SIG-M5 treated with dmso at 0.1 percent for 504 hours (cell line): ENCODE results near the gene FRMD3.
"Not testable (repeated sequence)": the region's sequence is repeated elsewhere in the genome, so short reads cannot be mapped to it uniquely, and the experiment has no call there.

Experiments
- DNase-seq: peaks from one replicate; lab custom pipeline; 2025; ENCODE audit not compliant: unreplicated experiment; lab: John Stamatoyannopoulos, UW

Gene FRMD3

DNA sequence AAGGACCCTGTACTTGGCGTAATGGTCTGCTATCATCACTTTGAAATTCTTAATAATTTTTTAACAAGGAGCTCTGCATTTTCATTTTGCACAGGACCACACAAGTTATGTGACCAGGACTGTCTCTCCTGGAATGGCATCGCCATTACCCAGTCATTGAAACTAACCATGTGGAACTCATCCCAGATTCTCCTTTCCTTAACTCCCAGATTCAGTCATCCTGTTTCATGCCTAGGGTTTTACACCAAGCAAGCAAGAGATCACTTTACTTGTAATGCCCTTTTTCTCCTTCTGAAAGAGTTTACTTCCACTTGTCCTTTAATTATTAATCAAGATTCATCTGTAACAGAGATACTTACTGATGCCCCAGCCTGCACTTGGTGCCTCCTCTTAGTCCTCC lies 12.0 kb downstream of the FRMD3 start:
- no peak for DNase-seq

DNA sequence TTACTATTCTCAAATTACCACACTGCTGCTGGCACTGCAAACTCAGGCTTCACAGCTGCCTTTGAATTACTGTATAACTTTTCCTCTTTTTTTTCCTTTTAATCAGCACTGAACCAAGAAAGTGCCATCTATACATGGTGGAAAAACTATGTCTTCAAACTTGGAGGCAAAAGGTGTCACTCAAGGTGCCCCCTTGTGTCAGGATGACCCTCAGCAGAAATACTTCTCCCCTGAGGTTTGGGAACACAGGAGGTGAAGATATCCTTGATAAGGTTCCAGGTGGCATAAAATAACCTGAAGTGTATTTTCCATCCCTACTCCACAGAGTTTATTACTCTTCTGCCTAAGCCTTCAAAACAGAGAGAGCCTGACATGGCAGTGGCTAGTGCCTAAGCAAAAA lies 14.5 kb downstream of the FRMD3 start:
- no peak for DNase-seq

DNA sequence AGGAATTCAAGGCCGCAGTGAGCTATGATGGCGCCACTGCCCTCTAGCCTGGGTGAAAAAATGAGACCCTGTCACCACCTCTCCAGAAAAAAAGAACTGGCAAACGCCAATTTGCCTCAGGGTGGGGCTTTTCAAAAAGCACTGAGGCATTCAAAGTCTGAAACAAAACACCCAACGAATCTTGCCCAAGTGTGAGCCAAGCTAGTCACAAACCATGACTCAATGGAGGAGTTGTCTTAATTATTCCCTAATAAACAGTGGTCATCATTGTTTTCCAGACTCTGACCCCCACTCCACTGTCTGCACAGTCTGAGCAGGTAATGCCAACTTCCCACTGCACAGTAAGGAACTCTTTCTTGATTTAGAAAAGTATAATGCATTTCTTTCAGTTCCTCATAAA lies 16.8 kb downstream of the FRMD3 start:
- DNase-seq: no peak

DNA sequence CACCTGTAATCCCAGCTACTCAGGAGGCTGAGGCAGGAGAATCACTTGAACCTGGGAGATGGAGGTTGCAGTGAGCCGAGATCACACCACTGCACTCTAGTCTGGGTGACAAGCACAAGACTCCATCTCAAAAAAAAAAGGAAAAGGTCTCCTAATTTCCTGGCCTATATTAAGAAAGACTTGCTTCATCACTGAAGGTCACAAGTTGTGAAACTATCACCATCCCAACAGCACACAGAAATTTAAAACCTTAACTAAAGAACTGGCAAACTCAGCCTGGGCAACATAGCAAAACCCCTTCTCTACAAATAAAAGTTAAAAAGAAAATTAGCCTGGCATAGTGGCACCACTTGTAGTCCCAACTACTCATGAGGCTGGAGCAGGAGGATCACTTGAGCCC lies 17.2 kb downstream of the FRMD3 start:
- no peak for DNase-seq

DNA sequence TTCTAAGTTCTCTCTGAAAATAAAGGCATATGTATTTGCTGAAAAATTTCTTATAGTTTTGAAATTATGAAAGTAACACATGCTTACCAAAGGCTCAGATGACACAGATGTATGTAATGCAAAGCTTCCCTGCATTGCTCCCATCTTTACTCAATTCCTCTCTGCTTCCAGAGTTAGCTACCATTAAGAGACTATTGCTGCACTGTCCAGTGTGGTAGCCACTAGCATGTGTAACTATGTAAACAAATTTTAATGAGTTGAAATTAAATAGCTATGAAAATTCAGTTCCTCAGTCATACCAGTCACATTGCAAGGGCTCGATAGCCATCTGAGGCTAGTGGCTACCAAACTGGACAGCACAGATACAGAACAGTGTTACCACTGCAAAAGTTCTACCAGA lies 17.9 kb downstream of the FRMD3 start:
- DNase-seq: no peak

DNA sequence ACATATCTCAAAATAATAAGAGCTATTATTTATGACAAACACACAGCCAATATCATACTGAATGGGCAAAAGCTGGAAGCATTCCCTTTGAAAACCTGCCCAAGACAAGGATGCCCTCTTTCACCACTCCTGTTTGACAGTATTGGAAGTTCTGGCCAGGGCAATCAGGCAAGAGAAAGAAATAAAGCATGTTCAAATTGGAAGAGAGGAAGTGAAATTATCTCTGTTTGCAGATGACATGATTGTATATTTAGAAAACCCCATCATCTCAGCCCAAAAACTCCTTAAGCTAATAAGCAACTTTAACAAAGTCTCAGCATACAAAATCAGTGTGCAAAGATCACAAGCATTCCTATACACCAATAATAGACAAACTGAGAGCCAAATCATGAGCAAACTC lies 20.2 kb downstream of the FRMD3 start:
- not testable (repeated sequence) for DNase-seq

DNA sequence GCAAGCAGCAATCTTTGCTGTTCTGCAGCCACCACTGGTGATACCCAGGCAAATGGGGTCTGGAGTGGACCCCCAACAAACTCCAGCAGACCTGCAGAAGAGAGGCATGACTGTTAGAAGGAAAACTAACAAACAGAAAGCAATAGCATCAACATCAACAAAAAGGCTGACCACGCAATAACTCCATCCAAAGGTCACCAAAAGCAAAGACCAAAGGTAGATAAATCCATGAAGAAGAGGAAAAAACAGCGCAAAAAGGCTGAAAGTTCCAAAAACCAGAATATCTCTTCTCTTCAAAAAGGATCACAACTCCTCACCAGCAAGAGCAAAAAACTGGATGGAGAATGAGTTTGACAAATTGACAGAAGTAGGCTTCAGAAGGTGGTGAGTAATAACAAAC lies 23.4 kb downstream of the FRMD3 start:
- no peak for DNase-seq

DNA sequence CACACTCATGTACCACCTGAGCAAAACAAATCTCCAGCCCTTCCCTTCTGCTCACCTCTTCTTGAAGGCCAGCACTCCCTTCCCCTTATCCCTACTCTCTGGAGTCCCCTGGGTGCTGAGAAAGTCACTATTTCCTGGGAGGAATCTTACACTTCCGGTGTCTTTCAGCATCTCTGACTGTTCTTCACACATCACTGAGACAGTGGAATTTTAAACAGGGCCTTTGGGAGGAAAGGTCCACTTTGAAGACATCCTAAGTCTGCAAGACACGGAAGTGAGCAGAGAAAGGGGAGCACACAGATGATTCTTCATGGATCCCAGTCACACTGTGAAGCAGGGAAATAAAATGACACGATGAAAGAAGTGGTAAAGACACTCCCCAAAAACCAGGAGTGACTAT lies 25.6 kb downstream of the FRMD3 start:
- DNase-seq: no peak

DNA sequence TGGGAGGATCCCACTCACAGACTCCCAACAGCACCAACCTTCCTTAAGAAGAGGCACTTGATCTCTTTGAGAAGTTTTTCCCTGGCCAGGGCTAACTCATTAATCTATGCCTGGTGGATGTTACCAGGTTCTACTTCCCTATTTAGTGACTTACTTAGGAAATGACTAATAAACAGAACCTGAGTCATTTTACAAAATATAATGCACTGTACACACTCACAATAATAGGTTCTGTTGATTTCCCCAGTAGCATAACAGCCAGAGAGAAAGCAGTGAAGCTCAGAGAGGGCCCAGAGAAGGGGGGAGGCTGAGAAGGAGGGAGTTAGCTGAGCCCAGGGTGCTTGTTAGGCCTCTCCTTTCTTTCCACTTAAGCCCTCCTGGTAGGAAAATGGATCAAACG lies 27.1 kb downstream of the FRMD3 start:
- DNase-seq: peak; percentile 31

DNA sequence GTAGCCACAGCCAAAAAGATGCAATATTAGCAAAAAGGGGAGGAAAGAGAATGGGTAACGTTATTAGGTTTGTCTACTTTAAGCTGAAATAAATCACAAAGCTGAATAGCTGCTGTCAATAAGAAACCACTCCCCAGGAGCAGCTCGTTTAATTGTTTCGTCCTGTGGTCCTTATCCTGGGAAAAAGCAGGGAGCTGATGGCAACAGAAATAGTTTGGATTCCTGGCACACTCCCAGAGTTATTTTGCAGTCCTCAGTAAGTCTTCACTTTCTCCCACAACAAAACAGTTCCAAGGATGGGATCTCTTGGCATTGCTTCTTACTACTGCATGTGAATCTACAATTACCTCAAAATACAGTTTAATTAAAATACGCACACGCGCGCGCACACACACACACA lies 28.8 kb downstream of the FRMD3 start:
- DNase-seq: no peak

DNA sequence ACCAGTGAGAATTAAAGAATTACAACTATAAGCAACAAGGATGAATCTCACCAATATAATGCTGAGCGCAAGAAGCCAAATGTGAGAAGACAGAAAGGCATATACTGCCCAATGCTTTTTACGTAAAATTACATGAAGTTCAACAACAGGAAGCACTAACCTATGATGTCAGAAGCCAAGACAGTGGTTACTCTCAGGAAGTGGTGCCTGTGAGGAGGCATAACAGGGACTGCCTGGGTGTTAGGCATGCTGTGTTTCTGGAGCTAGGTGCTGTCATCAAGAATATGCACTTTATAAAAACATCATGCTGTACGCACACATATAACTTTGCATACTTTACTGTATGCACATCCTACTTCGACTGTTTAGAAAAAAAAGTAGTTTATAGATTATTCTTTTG lies 30.1 kb downstream of the FRMD3 start:
- DNase-seq: no peak

DNA sequence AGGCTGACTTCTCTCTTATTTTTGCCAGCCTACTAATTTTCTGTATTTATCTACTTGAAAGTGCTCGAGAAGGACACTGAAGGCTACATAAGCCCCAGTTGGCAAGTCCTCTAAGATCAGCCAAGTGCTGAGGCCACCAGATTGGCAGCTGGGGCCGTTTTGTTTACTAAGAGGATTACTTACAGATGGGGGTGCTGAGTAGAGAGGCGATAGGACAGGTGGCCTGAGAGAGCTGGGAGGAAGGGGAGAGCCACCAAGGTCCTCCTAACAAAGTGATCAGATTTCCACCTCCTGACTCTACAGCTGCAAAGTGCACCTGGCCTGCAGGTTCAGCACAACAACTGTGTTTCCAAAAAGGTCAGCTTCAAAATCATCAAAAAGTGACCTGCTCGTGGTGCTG lies 32.9 kb downstream of the FRMD3 start:
- DNase-seq: no peak

DNA sequence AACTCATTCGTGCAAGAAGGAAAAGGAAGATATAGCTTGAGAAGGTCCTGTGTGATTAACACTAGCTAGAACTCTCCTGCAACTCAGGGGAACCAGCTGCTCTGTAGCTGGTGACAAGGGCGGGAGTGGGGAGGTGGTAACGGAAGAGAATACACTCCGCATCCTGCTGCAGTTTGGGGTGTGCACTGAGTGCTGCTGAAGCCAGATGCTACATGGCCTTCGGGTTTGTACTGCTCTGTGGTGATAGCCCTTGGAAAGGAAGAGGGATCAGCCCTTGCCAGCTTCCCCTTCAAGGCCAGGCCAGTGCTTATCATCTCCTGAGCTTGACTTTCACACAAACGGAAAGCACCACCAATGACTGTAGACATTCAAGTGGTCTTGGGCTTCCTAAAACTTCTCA lies 34.3 kb downstream of the FRMD3 start:
- DNase-seq: no peak

DNA sequence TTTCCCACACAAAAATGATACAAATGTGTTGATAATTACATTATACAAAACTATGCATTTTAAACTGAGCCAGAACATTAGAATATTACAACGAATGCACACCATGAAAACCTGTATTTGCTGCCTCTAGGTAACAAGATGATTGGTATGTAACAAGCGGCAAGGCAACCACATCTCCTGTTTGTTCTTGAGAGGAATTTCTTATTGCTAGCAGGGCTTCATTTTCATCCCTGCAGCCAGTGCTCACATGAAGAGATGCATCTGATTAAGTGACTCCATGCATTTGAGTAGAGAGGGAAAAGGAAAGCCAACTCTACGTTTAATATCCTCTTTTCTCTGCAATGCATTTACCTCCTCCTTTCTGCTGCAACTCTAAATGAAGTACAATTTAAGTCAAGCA lies 36.6 kb downstream of the FRMD3 start:
- no peak for DNase-seq

DNA sequence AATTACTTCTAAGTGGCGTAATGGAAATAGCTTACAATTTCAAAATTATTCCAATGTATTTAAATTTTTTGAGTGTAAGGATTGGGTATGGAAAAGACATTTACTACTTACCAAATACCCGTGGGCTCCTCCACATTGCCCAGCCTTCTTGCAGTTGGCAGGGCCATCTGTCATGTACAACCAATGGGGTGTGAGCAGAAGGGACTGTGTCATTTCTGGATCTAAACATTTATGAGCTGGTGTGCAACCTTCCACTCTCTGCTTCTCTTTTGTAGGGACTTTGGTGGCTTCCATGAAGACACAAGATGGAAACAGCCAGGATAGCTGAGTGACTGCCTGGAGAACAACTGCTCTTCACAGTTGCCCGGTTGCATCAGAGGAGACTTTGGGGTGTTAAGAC lies 40.8 kb downstream of the FRMD3 start:
- DNase-seq: no peak

DNA sequence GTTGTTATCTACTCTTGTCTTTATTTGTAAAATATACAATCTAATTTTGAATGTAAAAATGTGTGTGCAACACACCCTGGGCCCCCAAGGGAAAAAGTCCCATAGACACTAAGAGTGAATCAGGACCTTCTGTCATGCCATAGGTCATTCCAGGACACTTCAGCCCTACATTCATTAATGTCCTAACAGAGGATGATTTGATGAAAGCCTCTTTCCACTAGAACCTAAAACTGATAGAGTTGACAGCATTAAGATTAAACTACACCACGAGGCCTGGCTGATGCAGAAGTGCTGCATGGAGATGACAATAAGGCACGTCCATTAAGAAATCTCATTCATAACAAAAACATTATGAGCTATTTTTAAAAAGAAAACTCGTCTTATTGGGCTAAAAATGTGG lies 46.2 kb downstream of the FRMD3 start:
- no peak for DNase-seq

DNA sequence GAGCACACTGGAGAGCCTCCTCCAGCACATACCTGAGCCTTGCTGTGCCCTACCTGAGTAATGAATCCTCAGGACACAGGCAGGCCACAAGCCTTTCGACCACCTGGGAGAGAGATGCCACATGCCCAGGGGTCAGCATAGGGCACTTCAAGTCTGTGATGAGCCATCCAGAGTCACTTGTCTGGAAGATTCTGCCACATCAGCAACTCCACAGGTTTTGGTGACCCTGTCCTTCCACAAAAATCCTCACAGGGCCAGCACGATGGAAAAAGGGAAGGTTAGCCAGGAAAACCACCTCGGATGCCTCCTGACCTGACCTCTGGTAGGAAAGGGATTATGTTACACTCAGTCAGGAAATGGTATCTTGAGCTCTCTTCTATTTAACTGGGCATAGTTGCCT lies 46.8 kb downstream of the FRMD3 start:
- DNase-seq: no peak

DNA sequence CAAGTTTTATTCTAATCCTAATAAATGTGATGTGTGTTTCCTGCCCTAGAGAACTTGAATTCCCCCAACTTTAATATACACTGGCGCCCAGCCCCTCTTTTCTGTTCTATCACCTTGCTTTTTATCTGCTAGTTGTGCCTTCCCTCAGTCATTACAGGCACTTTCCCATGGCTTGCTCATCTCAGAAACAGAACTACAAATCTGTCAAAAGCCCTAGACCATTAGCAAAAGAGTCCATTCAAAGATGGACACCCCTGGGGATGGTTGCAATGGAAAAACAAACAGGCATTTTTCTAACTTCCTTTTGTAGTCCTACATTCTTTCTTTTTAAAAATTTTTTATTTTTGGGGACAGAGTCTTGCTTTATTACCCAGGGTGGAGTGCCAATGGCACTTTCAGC lies 48.2 kb downstream of the FRMD3 start:
- no peak for DNase-seq

DNA sequence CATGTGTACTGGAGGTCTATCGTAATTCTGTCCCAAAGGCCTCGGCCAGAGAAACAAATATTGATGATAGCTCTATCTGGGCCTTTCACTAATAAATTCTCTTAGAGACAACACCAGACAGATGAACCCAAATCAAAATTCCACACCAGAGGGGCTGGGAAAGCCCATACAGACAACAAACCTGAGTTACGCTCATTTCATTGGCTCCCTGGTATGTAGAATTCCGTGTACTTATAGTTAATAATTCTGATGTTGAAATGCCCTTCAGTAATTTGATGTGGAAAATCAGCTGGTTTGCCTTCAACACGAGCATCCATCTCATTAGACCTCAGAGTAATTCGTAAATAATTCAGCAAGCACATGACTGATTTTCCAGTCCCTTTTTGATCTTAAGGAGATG lies 53.2 kb downstream of the FRMD3 start:
- DNase-seq: no peak

DNA sequence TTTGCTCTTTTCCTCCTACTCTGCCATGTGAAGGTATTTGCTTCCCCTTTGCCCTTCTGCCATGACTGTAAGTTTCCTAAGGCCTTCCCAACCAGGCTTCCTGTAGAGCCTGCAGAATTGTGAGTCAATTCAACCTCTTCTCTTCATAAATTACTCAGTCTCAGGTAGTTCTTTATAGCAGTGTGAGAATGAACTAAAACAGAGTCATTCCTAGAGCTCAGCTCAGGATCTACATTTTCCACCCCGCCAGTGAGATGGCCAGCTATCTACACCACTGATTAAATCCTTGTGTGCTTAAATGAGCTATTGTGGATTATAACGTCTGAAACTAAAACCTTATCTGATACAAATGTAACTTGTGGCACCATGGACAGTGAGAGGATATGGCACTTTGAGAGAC lies 55.0 kb downstream of the FRMD3 start:
- DNase-seq: no peak

DNA sequence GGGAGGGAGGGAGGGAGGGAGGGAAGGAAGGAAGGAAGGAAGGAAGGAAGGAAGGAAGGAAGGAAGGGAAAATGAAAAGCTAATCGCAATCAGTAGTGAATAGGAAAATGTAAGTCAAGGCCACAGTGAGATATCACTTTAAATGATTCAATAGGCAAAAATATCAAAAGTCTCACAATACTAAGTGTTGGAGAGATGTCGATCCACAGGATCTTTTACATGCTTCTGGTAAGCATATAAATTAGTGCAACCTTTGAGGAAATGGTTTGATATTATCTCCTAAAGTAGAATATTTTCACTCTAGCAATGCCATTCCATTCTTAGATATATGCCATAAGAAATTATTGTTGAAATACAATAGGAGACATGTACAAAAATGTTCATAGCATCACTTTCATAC lies 58.4 kb downstream of the FRMD3 start:
- no peak for DNase-seq

DNA sequence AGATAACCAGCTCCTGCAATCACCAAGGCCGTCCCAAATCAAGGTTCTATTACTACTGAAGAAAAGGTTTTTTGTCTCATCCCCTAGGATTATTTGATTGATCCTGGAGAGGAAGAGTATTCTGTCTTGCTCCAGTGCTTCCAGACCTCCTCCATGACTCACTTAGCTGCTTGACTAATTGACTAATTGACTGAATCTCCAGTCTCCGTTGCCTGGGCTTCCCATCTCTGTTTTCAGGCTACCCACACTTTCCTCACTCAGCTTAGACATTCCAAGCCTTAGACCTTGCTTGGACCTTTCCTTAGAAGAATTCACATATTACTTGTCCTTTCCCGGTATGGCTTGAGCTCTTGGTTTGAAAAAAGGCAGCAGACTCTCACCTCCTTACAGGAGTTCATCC lies 60.6 kb downstream of the FRMD3 start:
- DNase-seq: no peak

DNA sequence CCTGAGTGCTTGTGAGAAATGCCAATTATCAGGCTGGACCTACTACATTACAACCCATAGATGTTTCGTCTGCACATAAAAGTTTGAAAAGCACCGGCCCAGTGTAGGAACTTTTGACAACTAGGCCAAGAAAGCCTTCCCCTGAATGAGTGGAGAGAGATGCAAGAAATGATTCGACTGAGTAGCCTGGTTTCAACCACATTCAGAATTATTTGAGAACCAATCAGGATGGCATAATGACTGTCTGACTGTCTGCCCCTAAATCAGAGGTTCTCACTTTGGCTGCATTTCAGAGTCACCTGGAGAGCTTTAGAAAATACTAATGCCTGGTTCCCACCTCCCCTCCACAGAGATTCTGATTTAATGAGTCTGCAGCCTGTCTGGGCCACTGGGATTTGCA lies 61.1 kb downstream of the FRMD3 start:
- DNase-seq: no peak

DNA sequence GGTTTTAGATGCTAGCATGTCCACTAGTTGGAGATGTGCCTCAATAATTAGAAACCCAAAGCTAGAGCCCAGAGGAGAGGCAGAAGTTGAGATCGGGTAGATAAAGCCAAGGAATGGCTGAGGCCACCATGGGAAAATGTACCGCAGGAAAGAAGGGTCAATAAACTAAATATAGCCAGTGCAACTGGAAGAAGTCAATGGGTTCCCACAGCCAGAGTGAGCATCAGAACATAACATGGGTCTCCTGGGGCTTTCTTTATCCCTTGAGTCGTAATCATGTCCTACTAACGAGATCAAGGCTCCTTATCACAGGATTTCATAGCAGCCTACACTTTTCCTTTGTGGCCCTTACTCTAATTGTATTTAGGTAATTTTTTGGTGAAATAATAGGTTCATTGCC lies 61.7 kb downstream of the FRMD3 start:
- DNase-seq: no peak
